ENCODE measurements around the gene SIGLEC14.

DNA sequence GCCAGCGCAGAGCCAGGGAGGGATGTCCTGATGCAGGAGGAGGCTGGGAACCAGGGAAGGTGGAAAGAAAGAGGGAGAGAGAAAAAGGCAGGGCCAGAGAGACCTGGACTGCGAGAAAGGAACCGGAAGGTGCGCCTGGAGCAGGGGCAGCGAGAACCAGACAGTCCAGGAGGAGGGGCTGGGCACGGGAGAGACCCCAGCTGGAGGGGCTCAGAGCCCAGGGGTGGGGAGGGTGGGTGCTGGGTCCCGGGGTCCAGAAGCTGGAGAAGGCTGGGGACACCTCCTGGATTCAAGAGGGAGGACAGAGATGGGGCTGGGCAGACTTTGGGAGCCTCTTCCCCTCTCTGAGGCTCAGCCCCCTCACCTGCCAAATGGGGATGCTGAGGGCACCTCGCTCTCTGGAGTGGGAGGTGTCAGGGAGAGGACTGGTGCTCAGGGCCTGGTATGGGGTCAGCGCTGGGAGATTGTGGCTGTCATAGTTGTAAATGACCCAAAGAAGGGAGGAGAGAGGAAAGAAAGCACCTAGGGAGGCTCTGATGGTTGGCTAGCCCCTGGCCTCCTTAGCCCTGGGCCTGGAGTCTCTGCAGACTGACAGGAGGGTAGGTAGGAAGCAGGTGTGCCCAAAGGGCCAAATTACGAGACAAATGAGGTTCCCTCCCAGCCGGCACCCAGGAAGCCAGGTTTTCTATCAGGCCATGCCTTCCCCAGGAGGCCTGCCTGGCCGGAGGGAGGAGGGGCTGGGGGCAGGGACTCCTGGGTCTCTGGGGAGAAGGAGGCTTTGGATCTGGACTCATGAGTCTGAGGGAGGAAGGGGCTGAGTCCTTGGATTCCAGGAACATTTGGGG, 45.2 kb upstream of the SIGLEC14 start:
- TF ChIP-seq, protein P1, sequence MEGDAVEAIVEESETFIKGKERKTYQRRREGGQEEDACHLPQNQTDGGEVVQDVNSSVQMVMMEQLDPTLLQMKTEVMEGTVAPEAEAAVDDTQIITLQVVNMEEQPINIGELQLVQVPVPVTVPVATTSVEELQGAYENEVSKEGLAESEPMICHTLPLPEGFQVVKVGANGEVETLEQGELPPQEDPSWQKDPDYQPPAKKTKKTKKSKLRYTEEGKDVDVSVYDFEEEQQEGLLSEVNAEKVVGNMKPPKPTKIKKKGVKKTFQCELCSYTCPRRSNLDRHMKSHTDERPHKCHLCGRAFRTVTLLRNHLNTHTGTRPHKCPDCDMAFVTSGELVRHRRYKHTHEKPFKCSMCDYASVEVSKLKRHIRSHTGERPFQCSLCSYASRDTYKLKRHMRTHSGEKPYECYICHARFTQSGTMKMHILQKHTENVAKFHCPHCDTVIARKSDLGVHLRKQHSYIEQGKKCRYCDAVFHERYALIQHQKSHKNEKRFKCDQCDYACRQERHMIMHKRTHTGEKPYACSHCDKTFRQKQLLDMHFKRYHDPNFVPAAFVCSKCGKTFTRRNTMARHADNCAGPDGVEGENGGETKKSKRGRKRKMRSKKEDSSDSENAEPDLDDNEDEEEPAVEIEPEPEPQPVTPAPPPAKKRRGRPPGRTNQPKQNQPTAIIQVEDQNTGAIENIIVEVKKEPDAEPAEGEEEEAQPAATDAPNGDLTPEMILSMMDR (IDR thresholded peaks at IDR 0.05) = no peak
- TF ChIP-seq, protein P2, sequence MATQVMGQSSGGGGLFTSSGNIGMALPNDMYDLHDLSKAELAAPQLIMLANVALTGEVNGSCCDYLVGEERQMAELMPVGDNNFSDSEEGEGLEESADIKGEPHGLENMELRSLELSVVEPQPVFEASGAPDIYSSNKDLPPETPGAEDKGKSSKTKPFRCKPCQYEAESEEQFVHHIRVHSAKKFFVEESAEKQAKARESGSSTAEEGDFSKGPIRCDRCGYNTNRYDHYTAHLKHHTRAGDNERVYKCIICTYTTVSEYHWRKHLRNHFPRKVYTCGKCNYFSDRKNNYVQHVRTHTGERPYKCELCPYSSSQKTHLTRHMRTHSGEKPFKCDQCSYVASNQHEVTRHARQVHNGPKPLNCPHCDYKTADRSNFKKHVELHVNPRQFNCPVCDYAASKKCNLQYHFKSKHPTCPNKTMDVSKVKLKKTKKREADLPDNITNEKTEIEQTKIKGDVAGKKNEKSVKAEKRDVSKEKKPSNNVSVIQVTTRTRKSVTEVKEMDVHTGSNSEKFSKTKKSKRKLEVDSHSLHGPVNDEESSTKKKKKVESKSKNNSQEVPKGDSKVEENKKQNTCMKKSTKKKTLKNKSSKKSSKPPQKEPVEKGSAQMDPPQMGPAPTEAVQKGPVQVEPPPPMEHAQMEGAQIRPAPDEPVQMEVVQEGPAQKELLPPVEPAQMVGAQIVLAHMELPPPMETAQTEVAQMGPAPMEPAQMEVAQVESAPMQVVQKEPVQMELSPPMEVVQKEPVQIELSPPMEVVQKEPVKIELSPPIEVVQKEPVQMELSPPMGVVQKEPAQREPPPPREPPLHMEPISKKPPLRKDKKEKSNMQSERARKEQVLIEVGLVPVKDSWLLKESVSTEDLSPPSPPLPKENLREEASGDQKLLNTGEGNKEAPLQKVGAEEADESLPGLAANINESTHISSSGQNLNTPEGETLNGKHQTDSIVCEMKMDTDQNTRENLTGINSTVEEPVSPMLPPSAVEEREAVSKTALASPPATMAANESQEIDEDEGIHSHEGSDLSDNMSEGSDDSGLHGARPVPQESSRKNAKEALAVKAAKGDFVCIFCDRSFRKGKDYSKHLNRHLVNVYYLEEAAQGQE (IDR thresholded peaks at IDR 0.05; ENCODE audit: insufficient read depth in 1 of 2, low read depth in 2 of 2, low read length in 1 of 2) = no peak
- TF ChIP-seq POLR2AphosphoS5 (IDR thresholded peaks at IDR 0.05; ENCODE audit: low read depth, low read length) = no peak
